HG02840 (cell line): ENCODE results near the gene MYL9.

Experiments used
- ATAC-seq: cut with Tn5 transposase; IDR thresholded peaks from one replicate; pipeline ENCODE4 v1.9.1; 2021; ENCODE audit warnings: mild to moderate bottlenecking, moderate library complexity, moderate number of reproducible peaks; ENCODE audit not compliant: unreplicated experiment, low FRiP score

Gene MYL9

DNA sequence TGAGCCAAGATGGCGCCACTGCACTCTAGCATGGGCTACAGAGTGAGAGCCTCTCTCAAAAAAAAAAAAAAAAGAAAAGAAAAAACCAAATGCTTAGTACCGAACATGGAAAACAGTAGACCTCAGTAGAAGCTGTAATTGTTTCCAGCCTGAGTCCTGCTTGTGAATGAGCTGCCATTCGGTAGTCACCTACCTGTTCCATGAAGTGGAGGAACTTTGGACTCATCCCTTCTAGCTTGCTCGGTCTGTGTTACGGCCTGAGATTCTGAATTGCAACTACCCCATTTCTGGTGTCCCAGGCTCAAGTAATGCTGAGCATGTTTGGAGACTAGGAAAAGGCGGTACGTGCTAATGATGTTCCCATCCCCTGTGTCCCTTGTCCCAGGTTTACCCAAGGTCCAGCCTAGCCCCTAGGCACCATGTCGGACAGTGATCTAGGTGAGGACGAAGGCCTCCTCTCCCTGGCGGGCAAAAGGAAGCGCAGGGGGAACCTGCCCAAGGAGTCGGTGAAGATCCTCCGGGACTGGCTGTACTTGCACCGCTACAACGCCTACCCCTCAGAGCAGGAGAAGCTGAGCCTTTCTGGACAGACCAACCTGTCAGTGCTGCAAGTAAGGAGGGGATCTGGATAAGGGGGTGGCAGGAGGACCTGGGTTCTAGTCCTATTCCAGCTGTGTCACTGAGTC is 37.2 kb downstream of the MYL9 start:
- no peak for ATAC-seq

DNA sequence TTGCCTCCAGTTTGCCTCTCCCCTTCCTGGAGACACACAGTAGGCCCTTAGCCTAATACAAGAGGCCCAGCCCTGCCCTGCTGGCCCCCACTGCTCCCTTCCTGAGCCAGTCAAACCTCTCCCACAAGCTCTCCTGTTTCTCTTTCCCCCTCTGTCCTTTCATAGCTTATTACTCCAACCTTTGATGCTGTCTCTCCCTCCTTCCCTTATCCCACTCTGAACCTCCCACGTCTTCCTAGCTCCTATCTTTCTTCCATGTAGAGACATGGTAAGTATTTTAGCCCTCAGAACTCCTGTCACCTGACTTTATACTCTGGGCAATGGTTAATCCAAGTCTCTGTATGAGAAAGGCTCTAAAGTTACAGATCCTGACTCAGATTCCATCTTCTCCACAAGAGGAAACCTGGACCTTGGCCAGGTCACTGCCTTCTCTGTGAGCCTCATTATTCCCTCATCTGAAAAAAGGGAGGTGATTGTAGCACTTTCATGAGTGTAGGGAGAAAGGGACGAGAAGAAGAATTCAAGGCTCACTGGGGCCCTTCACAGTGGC is 38.8 kb downstream of the MYL9 start:
- ATAC-seq, result no peak

DNA sequence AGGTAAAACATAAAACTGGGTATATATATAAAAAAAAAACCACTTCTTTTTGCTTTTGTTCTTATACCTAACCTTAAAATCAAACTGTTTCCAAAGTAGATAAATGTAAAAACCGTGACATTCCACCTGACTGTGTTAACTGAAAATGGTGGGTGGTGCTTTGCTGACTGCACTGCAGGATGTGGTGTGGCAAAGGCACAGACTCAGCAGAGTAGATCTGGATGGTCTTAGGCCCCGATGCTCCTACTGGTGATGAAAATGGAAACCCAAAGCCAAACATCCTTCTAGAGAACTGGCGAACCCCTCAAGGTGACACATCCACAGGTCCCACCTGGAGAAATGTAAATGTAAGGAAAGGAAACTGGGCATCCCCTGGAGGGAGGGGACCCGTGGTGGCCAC is 41.0 kb downstream of the MYL9 start:
- no peak for ATAC-seq

DNA sequence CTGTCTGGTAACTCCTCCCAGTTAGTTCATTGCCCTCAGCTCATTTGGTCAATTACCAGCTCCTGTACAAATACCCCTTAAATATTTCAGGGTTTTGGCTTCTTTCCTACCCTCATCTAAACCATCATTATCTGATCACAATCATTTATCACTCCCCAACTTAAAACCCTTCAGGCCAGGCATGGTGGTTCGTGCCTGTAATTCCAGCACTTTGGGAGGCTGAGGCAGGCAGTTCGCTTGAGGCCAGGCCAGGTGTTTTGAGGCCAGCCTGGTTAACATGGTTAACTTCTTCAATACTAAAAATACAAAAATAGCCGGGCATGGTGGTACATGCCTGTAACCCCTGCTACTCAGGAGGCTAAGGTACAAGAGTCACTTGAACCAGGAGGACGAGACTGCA is 41.5 kb downstream of the MYL9 start:
- ATAC-seq, result no peak

DNA sequence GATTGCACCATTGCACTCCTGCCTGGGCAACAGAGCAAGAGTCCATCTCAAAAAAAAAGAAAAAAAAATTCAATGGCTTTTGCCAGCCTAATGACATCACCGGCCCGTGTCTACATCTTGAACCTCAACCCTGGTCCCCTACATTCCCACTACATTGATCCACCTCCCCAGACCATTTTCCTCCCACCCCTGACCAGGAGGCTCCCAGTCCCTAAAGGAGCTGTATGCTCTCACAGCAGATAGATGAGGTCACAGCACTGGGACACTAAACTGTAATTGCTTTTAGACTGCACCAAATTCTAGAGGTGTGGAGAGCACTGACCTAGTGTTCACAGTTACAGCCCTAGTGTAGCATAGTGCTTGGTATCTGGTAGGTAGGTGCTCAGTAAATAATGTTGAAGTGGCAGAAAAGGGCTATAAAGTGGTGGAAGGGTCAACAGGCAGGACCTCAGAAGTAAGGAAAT is 42.7 kb downstream of the MYL9 start:
- no peak for ATAC-seq

DNA sequence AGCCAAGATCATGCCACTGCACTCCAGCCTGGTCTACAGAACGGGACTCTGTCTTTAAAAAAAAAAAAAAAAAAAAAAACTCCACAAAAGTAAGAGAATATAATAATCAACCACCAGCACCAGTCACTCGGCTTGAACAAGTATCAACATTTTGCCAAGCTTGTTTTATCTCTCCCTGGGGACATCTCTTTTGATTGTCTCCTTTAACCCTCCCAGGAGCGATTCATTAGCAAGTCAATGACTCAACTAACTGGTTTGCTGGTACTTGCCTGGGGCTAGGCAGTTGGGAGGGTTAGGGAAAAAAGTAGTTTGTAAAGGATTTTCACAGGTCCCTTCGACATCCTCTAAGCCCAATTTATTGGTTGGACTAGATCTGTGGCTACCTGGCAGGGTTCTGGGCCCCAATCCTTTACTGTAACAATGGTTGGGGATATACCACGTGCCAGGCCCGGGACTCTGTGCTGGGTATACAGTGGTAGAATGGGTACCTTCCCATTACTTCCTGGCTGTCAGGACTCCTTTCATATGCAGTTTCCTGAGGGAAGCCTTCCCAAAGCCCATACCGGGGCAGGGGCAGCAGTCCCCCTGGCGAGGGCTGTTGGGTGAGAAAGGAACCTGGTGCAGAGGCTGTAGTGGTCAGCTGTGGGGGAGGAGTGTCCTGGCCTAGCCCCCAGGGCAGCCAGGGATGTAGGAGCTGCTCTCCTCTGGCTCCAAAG is 44.2 kb downstream of the MYL9 start:
- ATAC-seq, result no peak

DNA sequence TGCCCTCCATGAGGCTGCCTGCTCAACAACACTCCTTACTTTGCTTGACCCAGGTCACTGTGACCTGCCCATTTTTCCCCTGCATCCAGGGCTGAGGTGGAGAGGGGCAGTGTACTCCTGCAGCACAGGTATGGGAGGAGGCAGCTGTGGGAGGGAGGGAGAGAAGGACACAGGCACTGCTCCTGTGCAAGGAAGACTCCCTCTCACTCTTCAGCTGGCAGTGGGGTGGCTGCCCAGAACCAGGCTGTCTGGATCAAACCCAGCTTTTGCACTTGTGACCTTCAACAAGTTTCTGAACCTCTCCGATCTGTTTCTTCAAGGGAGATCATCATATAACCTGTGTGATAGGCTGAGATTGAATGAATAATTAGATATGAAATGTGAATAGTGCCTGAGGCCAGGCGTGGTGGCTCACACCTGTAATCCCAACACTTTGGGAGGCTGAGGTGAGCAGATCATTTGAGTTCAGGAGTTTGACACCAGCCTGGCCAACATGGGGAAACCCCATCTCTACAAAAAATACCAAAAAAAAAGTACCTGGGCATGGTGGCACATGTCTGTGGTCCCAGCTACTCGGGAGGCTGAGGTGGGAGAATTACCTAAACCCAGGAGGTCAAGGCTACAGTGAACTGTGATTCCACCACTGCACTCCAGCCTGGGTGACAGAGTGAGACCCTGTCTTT is 46.2 kb downstream of the MYL9 start:
- ATAC-seq, result no peak

DNA sequence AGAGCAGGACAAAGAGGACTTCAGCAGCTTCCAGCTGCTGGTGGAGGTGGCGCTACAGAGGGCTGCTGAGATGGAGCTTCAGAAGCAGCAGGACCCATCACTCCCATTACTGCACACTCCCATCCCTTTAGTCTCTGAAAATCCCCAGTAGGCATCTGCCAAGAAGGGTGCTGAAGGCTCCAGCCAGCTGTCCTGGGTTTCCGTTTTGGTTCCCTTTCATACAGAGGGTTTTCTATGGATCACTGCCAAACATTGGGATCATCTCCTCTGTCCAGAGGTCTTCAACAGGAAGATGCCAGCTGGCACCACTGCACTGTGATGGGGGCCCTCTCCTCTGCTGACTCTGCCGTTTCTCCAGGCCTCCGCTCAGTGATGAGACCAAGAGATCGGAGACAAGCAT is 50.0 kb downstream of the MYL9 start:
- no peak for ATAC-seq

DNA sequence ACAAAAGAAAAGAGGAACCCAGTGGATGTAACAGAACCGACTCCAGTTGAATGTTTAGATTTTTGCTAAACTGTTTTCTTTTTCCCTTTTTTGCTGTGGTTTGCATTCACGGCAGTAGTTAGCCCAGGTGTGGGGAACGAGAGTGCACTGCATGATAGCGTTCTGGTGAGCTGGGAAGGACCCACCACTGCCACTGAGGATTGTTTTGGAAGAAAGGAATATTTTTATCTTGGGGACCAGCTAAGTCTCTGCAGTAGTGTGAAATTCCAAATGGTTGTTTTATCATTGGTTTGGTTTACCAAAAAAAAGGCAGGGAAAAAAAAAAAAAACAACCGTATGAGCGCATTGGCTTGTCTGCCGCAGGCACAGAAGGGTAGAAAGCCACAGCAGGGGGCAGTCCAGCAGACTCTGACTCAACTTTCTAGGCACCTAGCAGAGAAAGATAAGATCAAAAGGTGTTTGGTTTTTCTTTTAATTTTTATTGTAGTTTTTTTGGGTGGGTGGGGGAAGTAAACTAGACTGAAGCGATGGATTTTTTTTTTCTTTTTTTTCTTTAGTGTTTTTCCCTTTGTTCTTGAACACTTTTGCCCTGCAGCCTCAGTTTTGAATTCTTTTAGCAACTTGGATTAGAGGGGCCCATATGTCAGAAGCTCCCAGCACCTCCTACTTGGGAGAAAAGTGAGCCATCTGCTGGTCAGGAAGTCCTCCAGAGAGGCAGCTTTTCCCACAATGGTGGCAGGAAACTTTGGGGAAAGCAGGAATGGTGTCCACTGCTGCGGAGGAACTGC is 50.7 kb downstream of the MYL9 start:
- no peak for ATAC-seq

DNA sequence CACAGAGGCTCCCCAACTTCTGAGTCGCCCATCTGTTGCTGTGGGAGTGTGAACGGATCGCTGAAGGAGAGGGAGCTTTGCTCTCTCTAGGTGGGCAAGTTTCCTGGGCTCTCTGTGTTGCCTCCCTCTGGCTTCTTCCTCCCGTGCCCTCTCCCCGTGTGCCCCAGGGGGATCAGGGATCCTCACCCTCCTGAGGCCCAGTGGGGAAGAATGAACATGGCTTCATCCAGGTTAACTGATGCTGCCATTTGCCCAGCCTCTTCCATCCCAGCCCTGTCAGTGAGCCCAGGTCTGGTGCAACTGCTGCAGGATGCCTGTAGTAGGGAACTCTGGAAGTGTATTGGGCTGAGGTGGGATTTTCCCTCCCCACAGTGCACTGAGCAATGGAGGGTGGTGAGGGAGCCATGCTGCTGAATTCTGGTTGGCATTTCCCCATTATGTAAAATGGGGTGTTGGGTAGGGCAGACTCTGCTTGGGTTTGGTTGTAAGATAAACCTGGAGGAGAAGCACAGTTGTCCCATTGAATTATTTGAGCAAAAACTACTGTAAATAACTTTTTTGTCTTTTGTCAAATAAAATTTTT is 52.1 kb downstream of the MYL9 start:
- ATAC-seq, result no peak

DNA sequence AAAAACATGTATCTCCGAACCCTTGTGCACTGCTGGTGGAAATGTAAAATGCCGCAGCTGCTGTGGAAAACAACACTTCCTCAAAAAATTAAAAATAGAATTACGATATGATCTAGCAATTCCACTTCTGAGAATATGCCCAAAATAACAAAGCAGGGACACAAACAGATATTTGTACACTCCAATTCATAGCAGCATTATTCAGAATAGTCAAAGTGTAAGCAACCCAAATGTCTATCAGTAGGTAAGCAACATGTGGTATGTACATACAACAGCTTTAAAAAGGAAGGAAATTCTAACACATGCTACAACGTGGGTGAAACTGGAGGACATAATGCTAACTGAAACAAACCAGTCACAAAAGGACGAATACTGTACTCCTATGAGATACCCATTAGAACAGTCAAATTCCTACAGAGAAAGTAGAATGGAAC is 58.6 kb downstream of the MYL9 start:
- ATAC-seq, result no peak
